ENCODE measurements around the gene JUNB.

DNA sequence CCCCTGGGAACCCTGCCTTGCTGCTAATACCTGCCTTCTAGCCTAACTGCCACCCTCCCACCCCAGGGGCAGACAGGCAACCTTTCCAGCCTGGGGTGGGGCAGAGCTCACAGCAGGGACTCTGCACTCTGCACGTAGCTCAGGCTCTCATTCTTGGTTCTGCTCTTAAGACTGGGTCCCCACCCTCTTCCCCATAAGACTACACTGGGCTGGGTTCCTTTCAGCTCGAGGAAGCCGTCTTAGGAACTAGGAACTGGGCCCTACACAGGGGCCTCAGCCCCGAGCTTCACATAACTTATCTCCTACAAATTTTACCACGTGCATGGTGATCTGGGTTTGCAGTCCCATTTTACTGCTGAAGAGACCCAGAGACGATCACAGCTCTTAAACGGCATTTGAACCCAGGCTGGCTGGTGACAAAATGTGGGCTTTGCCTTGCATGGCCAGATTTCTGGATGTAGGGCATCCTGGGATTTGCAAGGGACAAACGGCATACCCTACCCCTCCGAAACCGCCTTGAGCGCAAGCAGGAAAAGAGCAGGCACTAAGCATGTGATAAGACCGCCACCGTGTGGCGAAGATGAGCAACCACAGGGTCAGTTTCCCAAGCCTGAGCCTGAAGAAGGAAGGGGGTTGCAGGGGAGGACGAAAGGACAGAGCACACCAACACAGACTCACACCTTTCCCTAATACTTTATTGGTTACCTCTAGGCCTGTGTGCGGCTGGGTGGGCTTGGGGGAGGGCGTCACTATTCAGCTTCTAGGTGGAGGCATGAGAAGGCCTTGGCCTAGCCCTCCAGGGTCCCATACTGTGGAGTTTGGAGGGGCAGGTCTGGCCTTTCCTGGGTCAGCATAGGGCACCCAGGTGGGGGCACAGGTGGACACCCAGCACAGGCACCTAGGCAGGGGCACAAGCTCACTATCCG lies 5.1 kb downstream of the JUNB start:
- TF ChIP-seq, protein P1, sequence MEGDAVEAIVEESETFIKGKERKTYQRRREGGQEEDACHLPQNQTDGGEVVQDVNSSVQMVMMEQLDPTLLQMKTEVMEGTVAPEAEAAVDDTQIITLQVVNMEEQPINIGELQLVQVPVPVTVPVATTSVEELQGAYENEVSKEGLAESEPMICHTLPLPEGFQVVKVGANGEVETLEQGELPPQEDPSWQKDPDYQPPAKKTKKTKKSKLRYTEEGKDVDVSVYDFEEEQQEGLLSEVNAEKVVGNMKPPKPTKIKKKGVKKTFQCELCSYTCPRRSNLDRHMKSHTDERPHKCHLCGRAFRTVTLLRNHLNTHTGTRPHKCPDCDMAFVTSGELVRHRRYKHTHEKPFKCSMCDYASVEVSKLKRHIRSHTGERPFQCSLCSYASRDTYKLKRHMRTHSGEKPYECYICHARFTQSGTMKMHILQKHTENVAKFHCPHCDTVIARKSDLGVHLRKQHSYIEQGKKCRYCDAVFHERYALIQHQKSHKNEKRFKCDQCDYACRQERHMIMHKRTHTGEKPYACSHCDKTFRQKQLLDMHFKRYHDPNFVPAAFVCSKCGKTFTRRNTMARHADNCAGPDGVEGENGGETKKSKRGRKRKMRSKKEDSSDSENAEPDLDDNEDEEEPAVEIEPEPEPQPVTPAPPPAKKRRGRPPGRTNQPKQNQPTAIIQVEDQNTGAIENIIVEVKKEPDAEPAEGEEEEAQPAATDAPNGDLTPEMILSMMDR (IDR thresholded peaks at IDR 0.05) = peak; percentile 97 to 99 (median 99)
- TF ChIP-seq POLR2A (IDR thresholded peaks at IDR 0.05) (peak; percentile 26), POLR2AphosphoS5 (IDR thresholded peaks at IDR 0.05) (peak; percentile 68 to 93 (median 72))

Measured in breast epithelium (tissue), 3 donors.